ENCODE measurements around the gene C1R.
A peak's percentile ranks its signal among the peaks of the same experiment; 100 is the strongest.

The C1R gene

GRCh38 chr12:7079826-7080125 lies 12.5 kb downstream of the C1R start:
- no peak overlapping the region for H3K4me3 ChIP-seq (ENCODE audit: low read depth, low read length)
- DNase-seq (ENCODE audit: low read depth) = no peak
- no peak for TF ChIP-seq CTCF (IDR thresholded peaks at IDR 0.05; ENCODE audit: control insufficient read depth, extremely low read depth, insufficient read depth)

- DNase-seq (ENCODE audit: low read depth) = no peak
- H3K4me3 ChIP-seq (ENCODE audit: low read depth, low read length) = no peak overlapping the region
- TF ChIP-seq CTCF (IDR thresholded peaks at IDR 0.05; ENCODE audit: control insufficient read depth, extremely low read depth, insufficient read depth) = 0 out of 2 replicates have a peak, but pooled peaks have one; percentile 28
These were observed 14.1 kb downstream of the C1R start for GRCh38 chr12:7078163-7078562.

- H3K4me3 ChIP-seq (ENCODE audit: low read depth, low read length) = no peak overlapping the region
- no peak for DNase-seq (ENCODE audit: low read depth)
- TF ChIP-seq CTCF (IDR thresholded peaks at IDR 0.05; ENCODE audit: control insufficient read depth, extremely low read depth, insufficient read depth) = no peak
These were observed 15.8 kb downstream of the C1R start for GRCh38 chr12:7076493-7076892.

GRCh38 chr12:7075939-7076338 lies 16.3 kb downstream of the C1R start:
- no peak overlapping the region for H3K4me3 ChIP-seq (ENCODE audit: low read depth, low read length)
- no peak for DNase-seq (ENCODE audit: low read depth)
- TF ChIP-seq CTCF (IDR thresholded peaks at IDR 0.05; ENCODE audit: control insufficient read depth, extremely low read depth, insufficient read depth) = no peak

- no peak for TF ChIP-seq CTCF (IDR thresholded peaks at IDR 0.05; ENCODE audit: control insufficient read depth, extremely low read depth, insufficient read depth)
- DNase-seq (ENCODE audit: low read depth) = no peak
- no peak overlapping the region for H3K4me3 ChIP-seq (ENCODE audit: low read depth, low read length)
These were observed 16.7 kb downstream of the C1R start for GRCh38 chr12:7075518-7075917.

GRCh38 chr12:7073946-7074345 lies 18.3 kb downstream of the C1R start:
- no peak overlapping the region for H3K4me3 ChIP-seq (ENCODE audit: low read depth, low read length)
- DNase-seq (ENCODE audit: low read depth) = no peak
- TF ChIP-seq CTCF (IDR thresholded peaks at IDR 0.05; ENCODE audit: control insufficient read depth, extremely low read depth, insufficient read depth) = no peak

GRCh38 chr12:7072554-7072953 lies 19.7 kb downstream of the C1R start:
- DNase-seq (ENCODE audit: low read depth) = no peak
- TF ChIP-seq CTCF (IDR thresholded peaks at IDR 0.05; ENCODE audit: control insufficient read depth, extremely low read depth, insufficient read depth) = no peak
- no peak overlapping the region for H3K4me3 ChIP-seq (ENCODE audit: low read depth, low read length)

All from LNCaP clone FGC (cell line).